ENCODE data around the gene HTRA3. TPM values are rescaled to one million over a fixed set of nuclear protein-coding genes. Genes with fewer than 3 reads are reported as not detected.
"Not testable (repeated sequence)": the region's sequence is repeated elsewhere in the genome, so short reads cannot be mapped to it uniquely, and the experiment has no call there.

Gene HTRA3
- total RNA-seq, 1 experiment from 2014 or later = 2.3 TPM

GRCh38 chr4:8340781-8341241 is 71.3 kb downstream of the HTRA3 start:
- no peak for ATAC-seq
- TF ChIP-seq, protein P1, sequence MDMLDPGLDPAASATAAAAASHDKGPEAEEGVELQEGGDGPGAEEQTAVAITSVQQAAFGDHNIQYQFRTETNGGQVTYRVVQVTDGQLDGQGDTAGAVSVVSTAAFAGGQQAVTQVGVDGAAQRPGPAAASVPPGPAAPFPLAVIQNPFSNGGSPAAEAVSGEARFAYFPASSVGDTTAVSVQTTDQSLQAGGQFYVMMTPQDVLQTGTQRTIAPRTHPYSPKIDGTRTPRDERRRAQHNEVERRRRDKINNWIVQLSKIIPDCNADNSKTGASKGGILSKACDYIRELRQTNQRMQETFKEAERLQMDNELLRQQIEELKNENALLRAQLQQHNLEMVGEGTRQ (CRISPR knock-in tag; IDR thresholded peaks at IDR 0.05) = no peak
- TF ChIP-seq FOXJ3 (CRISPR knock-in tag; IDR thresholded peaks at IDR 0.05; ENCODE audit: borderline replicate concordance) = no peak
- no peak for DNase-seq (ENCODE audit: low spot score)
- Mint-ChIP-seq H3K27ac (no peak overlapping the region), H3K27me3 (ENCODE audit: low read depth) (peaks cover 5% of the 10 kb centered on the region; the same call in 1 of the 2 replicates), H3K9me3 (peaks cover 17% of the 10 kb centered on the region), H3K4me3 (no peak overlapping the region), H3K4me1 (peaks cover 7% of the 10 kb centered on the region), H3K36me3 (peaks cover 2% of the 10 kb centered on the region)
- CTCF ChIA-PET = interaction anchor here (5.4 kb wide), 1 partner anchor 21 kb away, joined by 39 read pairs; no protein-coding TSS in a partner anchor
- POLR2A ChIA-PET = no interaction called here

GRCh38 chr4:8341281-8341680 is 71.7 kb downstream of the HTRA3 start:
- H3K36me3 Mint-ChIP-seq; H3K4me3 Mint-ChIP-seq; DNase-seq (ENCODE audit: low spot score); POLR2A ChIA-PET; ATAC-seq; H3K27me3 Mint-ChIP-seq (ENCODE audit: low read depth); H3K27ac Mint-ChIP-seq; H3K4me1 Mint-ChIP-seq: not testable (repeated sequence)
- H3K9me3 Mint-ChIP-seq = peaks cover 12% of the 10 kb centered on the region
- CTCF ChIA-PET = interaction anchor here (5.4 kb wide), 1 partner anchor 21 kb away, joined by 39 read pairs; no protein-coding TSS in a partner anchor

- H3K9me3 Mint-ChIP-seq = peaks cover 8% of the 10 kb centered on the region
- no peaks in the 10 kb centered on the region; the same call in 1 of the 2 replicates for H3K36me3 Mint-ChIP-seq
- ATAC-seq (no peak), DNase-seq (ENCODE audit: low spot score) (no peak)
- H3K27ac Mint-ChIP-seq = no peak overlapping the region
- H3K27me3 Mint-ChIP-seq (ENCODE audit: low read depth) = peaks cover 5% of the 10 kb centered on the region; the same call in 1 of the 2 replicates
- H3K4me1 Mint-ChIP-seq = peaks cover 7% of the 10 kb centered on the region
- ChIA-PET POLR2A (no interaction called here), CTCF (interaction anchor here (1.0 to 5.4 kb wide), 4 partner anchors 19 to 69 kb away, joined by 5 to 39 read pairs (median 7); no protein-coding TSS in a partner anchor)
- no peak overlapping the region for H3K4me3 Mint-ChIP-seq
- TF ChIP-seq FOXP4 (CRISPR knock-in tag; IDR thresholded peaks at IDR 0.05) (no peak), KAT7 (CRISPR knock-in tag; IDR thresholded peaks at IDR 0.05; ENCODE audit: borderline replicate concordance) (no peak), TCF7 (CRISPR knock-in tag; IDR thresholded peaks at IDR 0.05; ENCODE audit: low read depth) (no peak), SMAD3 (CRISPR knock-in tag; IDR thresholded peaks at IDR 0.05; ENCODE audit: borderline replicate concordance) (no peak), PRRX2 (CRISPR knock-in tag; IDR thresholded peaks at IDR 0.05) (no peak), SOX15 (CRISPR knock-in tag; IDR thresholded peaks at IDR 0.05) (no peak), USF1 (CRISPR knock-in tag; IDR thresholded peaks at IDR 0.05) (no peak), NFE2L1 (CRISPR knock-in tag; IDR thresholded peaks at IDR 0.05) (no peak)
- TF ChIP-seq, protein P2, sequence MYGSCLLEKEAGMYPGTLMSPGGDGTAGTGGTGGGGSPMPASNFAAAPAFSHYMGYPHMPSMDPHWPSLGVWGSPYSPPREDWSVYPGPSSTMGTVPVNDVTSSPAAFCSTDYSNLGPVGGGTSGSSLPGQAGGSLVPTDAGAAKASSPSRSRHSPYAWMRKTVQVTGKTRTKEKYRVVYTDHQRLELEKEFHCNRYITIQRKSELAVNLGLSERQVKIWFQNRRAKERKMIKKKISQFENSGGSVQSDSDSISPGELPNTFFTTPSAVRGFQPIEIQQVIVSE (CRISPR knock-in tag; IDR thresholded peaks at IDR 0.05; ENCODE audit: borderline replicate concordance) = no peak
- TF ChIP-seq, protein P3, sequence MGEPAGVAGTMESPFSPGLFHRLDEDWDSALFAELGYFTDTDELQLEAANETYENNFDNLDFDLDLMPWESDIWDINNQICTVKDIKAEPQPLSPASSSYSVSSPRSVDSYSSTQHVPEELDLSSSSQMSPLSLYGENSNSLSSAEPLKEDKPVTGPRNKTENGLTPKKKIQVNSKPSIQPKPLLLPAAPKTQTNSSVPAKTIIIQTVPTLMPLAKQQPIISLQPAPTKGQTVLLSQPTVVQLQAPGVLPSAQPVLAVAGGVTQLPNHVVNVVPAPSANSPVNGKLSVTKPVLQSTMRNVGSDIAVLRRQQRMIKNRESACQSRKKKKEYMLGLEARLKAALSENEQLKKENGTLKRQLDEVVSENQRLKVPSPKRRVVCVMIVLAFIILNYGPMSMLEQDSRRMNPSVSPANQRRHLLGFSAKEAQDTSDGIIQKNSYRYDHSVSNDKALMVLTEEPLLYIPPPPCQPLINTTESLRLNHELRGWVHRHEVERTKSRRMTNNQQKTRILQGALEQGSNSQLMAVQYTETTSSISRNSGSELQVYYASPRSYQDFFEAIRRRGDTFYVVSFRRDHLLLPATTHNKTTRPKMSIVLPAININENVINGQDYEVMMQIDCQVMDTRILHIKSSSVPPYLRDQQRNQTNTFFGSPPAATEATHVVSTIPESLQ (CRISPR knock-in tag; IDR thresholded peaks at IDR 0.05) = no peak
- TF ChIP-seq, protein P4, sequence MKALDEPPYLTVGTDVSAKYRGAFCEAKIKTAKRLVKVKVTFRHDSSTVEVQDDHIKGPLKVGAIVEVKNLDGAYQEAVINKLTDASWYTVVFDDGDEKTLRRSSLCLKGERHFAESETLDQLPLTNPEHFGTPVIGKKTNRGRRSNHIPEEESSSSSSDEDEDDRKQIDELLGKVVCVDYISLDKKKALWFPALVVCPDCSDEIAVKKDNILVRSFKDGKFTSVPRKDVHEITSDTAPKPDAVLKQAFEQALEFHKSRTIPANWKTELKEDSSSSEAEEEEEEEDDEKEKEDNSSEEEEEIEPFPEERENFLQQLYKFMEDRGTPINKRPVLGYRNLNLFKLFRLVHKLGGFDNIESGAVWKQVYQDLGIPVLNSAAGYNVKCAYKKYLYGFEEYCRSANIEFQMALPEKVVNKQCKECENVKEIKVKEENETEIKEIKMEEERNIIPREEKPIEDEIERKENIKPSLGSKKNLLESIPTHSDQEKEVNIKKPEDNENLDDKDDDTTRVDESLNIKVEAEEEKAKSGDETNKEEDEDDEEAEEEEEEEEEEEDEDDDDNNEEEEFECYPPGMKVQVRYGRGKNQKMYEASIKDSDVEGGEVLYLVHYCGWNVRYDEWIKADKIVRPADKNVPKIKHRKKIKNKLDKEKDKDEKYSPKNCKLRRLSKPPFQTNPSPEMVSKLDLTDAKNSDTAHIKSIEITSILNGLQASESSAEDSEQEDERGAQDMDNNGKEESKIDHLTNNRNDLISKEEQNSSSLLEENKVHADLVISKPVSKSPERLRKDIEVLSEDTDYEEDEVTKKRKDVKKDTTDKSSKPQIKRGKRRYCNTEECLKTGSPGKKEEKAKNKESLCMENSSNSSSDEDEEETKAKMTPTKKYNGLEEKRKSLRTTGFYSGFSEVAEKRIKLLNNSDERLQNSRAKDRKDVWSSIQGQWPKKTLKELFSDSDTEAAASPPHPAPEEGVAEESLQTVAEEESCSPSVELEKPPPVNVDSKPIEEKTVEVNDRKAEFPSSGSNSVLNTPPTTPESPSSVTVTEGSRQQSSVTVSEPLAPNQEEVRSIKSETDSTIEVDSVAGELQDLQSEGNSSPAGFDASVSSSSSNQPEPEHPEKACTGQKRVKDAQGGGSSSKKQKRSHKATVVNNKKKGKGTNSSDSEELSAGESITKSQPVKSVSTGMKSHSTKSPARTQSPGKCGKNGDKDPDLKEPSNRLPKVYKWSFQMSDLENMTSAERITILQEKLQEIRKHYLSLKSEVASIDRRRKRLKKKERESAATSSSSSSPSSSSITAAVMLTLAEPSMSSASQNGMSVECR (CRISPR knock-in tag; IDR thresholded peaks at IDR 0.05; ENCODE audit: borderline replicate concordance) = no peak
- TF ChIP-seq, protein P5, sequence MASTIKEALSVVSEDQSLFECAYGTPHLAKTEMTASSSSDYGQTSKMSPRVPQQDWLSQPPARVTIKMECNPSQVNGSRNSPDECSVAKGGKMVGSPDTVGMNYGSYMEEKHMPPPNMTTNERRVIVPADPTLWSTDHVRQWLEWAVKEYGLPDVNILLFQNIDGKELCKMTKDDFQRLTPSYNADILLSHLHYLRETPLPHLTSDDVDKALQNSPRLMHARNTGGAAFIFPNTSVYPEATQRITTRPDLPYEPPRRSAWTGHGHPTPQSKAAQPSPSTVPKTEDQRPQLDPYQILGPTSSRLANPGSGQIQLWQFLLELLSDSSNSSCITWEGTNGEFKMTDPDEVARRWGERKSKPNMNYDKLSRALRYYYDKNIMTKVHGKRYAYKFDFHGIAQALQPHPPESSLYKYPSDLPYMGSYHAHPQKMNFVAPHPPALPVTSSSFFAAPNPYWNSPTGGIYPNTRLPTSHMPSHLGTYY (CRISPR knock-in tag; IDR thresholded peaks at IDR 0.05) = no peak
- TF ChIP-seq, protein P6, sequence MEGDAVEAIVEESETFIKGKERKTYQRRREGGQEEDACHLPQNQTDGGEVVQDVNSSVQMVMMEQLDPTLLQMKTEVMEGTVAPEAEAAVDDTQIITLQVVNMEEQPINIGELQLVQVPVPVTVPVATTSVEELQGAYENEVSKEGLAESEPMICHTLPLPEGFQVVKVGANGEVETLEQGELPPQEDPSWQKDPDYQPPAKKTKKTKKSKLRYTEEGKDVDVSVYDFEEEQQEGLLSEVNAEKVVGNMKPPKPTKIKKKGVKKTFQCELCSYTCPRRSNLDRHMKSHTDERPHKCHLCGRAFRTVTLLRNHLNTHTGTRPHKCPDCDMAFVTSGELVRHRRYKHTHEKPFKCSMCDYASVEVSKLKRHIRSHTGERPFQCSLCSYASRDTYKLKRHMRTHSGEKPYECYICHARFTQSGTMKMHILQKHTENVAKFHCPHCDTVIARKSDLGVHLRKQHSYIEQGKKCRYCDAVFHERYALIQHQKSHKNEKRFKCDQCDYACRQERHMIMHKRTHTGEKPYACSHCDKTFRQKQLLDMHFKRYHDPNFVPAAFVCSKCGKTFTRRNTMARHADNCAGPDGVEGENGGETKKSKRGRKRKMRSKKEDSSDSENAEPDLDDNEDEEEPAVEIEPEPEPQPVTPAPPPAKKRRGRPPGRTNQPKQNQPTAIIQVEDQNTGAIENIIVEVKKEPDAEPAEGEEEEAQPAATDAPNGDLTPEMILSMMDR (IDR thresholded peaks at IDR 0.05) = no peak
Measured at GRCh38 chr4:8341691-8342090, 72.1 kb downstream of the HTRA3 start.
